ENCODE results near the gene OR6C65.
"Not testable (repeated sequence)": the region's sequence is repeated elsewhere in the genome, so short reads cannot be mapped to it uniquely, and the experiment has no call there.

DNA sequence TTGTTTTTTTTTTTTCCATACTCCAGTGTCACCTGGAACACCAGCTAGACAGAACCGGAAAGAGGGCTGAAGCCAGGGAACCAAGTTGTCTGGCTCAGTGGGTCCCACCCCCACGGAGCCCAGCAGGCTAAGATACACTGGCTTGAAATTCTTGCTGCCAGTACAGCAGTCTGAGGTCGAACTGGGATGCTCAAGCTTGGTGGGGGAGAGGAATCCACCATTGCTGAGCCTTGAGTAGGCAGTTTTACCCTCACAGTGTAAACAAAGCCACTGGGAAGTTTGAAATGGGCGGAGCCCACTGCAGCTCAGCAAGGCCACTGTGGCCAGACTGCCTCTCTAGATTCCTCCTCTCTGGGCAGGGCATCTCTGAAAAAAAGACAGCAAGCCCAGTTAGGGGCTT lies 45.0 kb upstream of the OR6C65 start:
- TF ChIP-seq, protein P1, sequence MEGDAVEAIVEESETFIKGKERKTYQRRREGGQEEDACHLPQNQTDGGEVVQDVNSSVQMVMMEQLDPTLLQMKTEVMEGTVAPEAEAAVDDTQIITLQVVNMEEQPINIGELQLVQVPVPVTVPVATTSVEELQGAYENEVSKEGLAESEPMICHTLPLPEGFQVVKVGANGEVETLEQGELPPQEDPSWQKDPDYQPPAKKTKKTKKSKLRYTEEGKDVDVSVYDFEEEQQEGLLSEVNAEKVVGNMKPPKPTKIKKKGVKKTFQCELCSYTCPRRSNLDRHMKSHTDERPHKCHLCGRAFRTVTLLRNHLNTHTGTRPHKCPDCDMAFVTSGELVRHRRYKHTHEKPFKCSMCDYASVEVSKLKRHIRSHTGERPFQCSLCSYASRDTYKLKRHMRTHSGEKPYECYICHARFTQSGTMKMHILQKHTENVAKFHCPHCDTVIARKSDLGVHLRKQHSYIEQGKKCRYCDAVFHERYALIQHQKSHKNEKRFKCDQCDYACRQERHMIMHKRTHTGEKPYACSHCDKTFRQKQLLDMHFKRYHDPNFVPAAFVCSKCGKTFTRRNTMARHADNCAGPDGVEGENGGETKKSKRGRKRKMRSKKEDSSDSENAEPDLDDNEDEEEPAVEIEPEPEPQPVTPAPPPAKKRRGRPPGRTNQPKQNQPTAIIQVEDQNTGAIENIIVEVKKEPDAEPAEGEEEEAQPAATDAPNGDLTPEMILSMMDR (IDR thresholded peaks at IDR 0.05) = not testable (repeated sequence)
- TF ChIP-seq EP300, POLR2AphosphoS5 (IDR thresholded peaks at IDR 0.05): not testable (repeated sequence)
